ENCODE data around the gene RRH. TPM values are rescaled to one million over a fixed set of nuclear protein-coding genes. Genes with fewer than 3 reads are reported as not detected.
"Not testable (repeated sequence)": the region's sequence is repeated elsewhere in the genome, so short reads cannot be mapped to it uniquely, and the experiment has no call there.

Gene RRH
- total RNA-seq, 1 donor from 2014 or later, result not detected

GRCh38 chr4:109870061-109870460 is 42.3 kb downstream of the RRH start:
- POLR2A ChIA-PET, result no interaction called here
- Mint-ChIP-seq H3K36me3 (ENCODE audit: low read depth) (peaks cover 2% of the 10 kb centered on the region), H3K27ac (no peak overlapping the region), H3K27me3 (no peaks in the 10 kb centered on the region), H3K4me1 (no peaks in the 10 kb centered on the region), H3K4me3 (no peak overlapping the region), H3K9me3 (no peaks in the 10 kb centered on the region)
- no peak for TF ChIP-seq CTCF (IDR thresholded peaks at IDR 0.05)
- intact Hi-C loops (cut with micrococcal nuclease), result no loop called here
- CTCF ChIA-PET, result no interaction called here
- DNase-seq (no peak), ATAC-seq (ENCODE audit: low read depth) (no peak)

- no peak for TF ChIP-seq CTCF (IDR thresholded peaks at IDR 0.05)
- Mint-ChIP-seq H3K4me3 (no peak overlapping the region), H3K4me1 (no peaks in the 10 kb centered on the region), H3K36me3 (ENCODE audit: low read depth) (peaks cover 2% of the 10 kb centered on the region), H3K27me3 (peaks cover 2% of the 10 kb centered on the region), H3K9me3 (no peaks in the 10 kb centered on the region), H3K27ac (no peak overlapping the region)
- no peak for ATAC-seq (ENCODE audit: low read depth)
- intact Hi-C loops (cut with micrococcal nuclease), result no loop called here
- ChIA-PET CTCF (no interaction called here), POLR2A (no interaction called here)
- no peak for DNase-seq
Observed at GRCh38 chr4:109872065-109872464, 44.3 kb downstream of the RRH start.

- DNase-seq (no peak), ATAC-seq (ENCODE audit: low read depth) (no peak)
- Mint-ChIP-seq H3K4me3 (no peak overlapping the region), H3K27ac (no peak overlapping the region), H3K4me1 (no peaks in the 10 kb centered on the region), H3K27me3 (peaks cover 2% of the 10 kb centered on the region), H3K9me3 (no peaks in the 10 kb centered on the region), H3K36me3 (ENCODE audit: low read depth) (peaks cover 2% of the 10 kb centered on the region)
- ChIA-PET POLR2A (no interaction called here), CTCF (no interaction called here)
- TF ChIP-seq CTCF (IDR thresholded peaks at IDR 0.05), result no peak
- intact Hi-C loops (cut with micrococcal nuclease), result no loop called here
Observed at GRCh38 chr4:109872950-109873656, 45.3 kb downstream of the RRH start.

GRCh38 chr4:109873791-109874514 is 46.2 kb downstream of the RRH start:
- CTCF ChIA-PET, result no interaction called here
- ATAC-seq (ENCODE audit: low read depth) (no peak), DNase-seq (no peak)
- no peak for TF ChIP-seq CTCF (IDR thresholded peaks at IDR 0.05)
- H3K4me1 Mint-ChIP-seq, result no peaks in the 10 kb centered on the region
- H3K9me3 Mint-ChIP-seq, result no peaks in the 10 kb centered on the region
- H3K4me3 Mint-ChIP-seq, result no peak overlapping the region
- POLR2A ChIA-PET, result no interaction called here
- H3K36me3 Mint-ChIP-seq (ENCODE audit: low read depth), result peaks cover 2% of the 10 kb centered on the region
- H3K27me3 Mint-ChIP-seq, result peaks cover 2% of the 10 kb centered on the region
- intact Hi-C loops (cut with micrococcal nuclease), result no loop called here
- H3K27ac Mint-ChIP-seq, result no peak overlapping the region

GRCh38 chr4:109875106-109875505 is 47.3 kb downstream of the RRH start:
- ATAC-seq (ENCODE audit: low read depth) (no peak), DNase-seq (no peak)
- Mint-ChIP-seq H3K4me1 (no peaks in the 10 kb centered on the region), H3K4me3 (no peak overlapping the region), H3K27me3 (peaks cover 5% of the 10 kb centered on the region), H3K36me3 (ENCODE audit: low read depth) (no peaks in the 10 kb centered on the region), H3K27ac (no peak overlapping the region), H3K9me3 (no peaks in the 10 kb centered on the region)
- ChIA-PET CTCF (no interaction called here), POLR2A (no interaction called here)
- TF ChIP-seq CTCF (IDR thresholded peaks at IDR 0.05), result no peak
- intact Hi-C loops (cut with micrococcal nuclease), result no loop called here

- H3K4me3 Mint-ChIP-seq; H3K27ac Mint-ChIP-seq; POLR2A ChIA-PET; CTCF ChIA-PET; DNase-seq; ATAC-seq (ENCODE audit: low read depth); intact Hi-C loops (cut with micrococcal nuclease); H3K36me3 Mint-ChIP-seq (ENCODE audit: low read depth); H3K9me3 Mint-ChIP-seq; H3K4me1 Mint-ChIP-seq; H3K27me3 Mint-ChIP-seq: not testable (repeated sequence)
Observed at GRCh38 chr4:109875553-109875952, 47.8 kb downstream of the RRH start.
